GM19099 (cell line): ENCODE measurements around the gene WASHC4.

Experiments
- POLR2A ChIP-seq: IDR thresholded peaks from 3 replicates; pipeline ENCODE4 v1.6.1; 2011; ENCODE audit warnings: low read depth; ENCODE audit not compliant: insufficient read length; ENCODE audit errors: extremely low read depth

WASHC4 gene

GRCh38 chr12:105110851-105111250, 3.3 kb downstream of the WASHC4 start:
- TF ChIP-seq POLR2A, result no peak

DNA sequence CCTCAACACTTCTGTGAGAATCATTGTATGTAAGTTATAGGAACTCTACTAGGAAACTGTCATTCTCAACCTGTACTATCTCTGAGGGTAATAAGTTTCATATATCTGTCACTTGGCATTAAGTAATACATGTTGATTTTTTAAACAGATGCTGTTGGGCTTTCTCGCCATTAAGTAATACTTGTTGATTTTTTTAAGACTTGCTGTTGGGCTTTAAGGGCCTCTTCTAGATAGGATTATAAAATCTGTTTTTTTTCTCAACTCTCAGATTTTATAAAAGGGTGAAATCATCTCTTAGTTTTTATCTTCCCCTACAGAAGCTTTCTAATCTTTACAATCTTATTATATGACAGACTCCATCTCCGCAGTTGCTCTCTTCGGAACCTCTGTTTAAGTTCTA, 5.6 kb downstream of the WASHC4 start:
- no peak for TF ChIP-seq POLR2A

DNA sequence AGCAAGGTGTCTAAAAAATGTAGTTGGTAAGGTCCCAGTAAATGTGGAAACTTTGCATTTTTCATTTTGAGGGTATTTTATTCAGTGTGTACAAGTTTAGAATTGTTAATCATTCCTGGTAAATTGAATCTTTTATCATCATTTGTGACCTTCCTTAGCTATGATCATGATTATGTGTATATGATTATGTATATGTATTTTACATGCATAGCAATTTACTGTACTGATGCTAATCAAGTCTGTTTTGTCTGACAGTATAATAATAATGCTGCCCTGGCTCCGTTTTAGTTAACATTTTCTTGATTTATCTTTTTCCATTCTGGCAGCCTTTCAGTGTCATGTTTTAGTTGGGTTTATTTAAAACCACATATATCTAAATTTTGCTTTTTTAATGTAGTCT, 9.4 kb downstream of the WASHC4 start:
- TF ChIP-seq POLR2A, result no peak

DNA sequence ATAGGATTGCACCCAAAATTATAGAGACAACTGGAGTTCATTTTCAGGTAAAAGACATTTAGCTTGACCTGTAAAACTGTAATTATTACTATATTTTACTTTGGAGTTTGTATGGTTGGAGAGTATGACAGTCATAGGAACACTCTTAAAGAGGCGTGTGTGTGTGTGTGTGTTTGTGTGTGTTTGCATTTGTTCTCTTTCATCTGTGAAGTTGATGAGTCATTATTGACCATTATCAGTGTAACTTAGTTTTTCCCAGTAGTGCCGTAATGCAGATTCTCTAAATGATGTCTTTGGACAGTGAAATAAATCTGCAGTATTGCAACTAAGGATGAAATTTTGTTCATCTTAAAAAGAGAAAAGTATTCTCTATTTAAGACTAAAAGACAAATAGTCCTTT, 13.0 kb downstream of the WASHC4 start:
- TF ChIP-seq POLR2A, result no peak

GRCh38 chr12:105138248-105138647, 30.7 kb downstream of the WASHC4 start:
- no peak for TF ChIP-seq POLR2A

DNA sequence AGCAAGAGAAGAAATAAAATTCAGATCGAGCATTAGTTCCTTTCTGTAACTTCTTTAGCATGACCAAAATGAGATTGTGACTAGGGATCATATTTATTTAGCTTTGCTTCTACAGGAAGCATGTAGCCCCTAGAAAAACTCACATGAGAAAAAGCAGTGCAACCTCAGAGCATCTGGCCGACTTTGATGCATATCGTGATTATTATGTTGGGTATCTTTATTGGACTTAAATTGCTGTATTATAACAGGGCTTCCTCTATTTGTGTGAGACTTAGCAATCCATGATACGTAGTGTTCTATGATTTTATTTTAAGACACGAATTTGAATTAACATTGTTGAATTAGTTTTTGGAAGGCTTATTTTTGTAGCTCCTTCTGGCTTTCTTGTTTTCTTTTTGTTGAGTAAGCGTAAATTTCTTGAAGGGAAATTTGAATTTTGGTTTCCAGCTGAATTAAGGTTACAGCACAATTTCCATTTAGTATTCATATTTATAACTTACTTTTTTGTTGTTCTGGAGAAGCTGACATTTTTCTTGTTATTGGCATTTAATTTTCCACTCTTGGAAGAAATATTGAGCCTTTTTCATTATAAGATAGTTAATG, 33.9 kb downstream of the WASHC4 start:
- TF ChIP-seq POLR2A, result no peak

DNA sequence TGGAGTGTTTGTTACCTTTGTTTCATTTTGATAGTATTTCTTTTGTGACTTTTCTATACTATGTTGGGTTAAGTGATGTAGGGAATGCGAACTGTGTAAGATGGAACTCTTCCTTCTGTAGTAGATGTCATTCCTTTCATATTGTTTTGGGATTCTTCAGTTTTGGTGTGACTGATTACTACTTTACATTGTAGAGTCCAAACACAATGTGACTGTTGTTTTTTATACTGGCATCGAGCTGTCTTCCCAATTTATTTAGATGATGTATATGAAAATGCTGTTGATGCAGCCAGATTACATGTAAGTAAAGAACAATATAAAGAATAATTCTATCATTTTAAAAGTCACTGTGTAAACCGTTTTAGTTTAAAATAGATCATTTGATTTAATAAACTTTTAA, 34.7 kb downstream of the WASHC4 start:
- no peak for TF ChIP-seq POLR2A

DNA sequence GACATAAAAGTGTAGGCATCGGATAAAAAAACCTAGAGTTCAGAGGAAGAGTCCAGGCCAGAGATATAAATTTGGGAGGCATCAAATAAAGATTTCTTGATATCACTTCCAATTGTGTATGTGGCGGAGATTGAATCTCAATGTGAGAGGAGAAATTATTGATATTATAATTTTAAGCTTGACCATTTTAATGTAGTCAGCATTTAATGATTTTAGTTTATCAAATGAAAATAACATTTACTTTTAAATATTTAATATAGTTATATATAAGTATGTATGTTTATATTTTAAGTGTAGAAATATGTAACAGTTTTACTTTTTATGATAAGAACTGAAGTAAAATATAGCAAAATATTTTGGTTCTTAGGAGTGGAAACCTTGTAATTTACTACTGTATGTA, 48.7 kb downstream of the WASHC4 start:
- no peak for TF ChIP-seq POLR2A

- TF ChIP-seq POLR2A, result no peak
Observed at GRCh38 chr12:105157606-105158005, 50.1 kb downstream of the WASHC4 start.

DNA sequence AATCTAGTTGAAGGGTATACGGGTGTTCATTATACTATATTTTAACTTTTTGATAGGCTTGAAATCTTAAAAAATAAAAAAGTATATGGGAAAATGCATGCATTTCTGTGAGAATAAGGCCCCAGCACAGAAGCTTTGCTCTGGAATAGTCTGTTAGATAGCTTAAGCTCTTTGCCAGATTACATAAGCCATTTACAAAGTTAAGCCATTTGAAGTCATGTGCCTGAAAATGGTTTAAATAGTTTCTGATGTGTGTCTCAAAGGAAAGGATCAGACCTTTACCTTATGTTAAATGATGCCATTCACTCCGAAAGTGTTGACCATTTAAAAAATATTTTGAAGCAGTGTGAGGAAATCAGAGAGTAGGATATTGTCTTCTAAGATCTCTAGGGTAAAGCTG, 51.3 kb downstream of the WASHC4 start:
- no peak for TF ChIP-seq POLR2A

DNA sequence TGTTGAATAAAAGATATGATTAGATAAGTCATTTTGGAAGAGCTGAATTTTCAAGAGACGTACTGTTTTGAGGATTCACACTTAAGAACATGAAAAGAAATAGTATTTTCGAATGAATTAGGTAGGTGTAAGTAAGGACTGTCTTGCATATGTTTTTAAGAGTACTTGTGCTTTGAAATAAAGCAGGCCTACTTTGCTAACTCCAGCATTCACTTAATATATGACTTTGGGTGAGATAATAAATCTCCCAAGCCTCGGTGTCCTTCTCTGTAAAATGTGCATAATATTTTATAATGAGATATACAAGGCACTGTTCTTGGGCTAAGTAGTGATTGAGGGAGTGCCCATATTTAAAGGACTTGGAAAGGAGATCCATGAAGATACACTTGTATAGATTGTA, 54.6 kb downstream of the WASHC4 start:
- TF ChIP-seq POLR2A, result no peak

GRCh38 chr12:105164068-105164467, 56.5 kb downstream of the WASHC4 start:
- TF ChIP-seq POLR2A, result no peak

DNA sequence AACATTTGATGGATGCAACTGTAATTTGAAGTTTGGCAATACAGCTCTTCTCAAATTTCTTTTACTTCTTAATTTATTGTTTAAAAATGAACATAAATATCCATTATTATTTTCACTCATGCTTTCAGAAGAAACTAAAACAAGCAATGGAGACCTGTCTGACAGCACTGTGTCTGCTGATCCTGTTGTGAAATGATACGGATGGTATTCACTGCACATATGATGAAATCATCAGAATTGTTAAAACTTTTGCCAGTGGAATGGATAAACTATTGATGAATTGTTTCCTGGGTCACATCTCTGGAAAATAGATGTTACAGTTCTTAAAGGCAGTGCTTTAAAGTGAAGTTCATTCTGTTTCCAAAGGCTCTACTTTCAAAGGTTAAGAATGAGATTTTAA, 59.2 kb downstream of the WASHC4 start:
- TF ChIP-seq POLR2A, result no peak

DNA sequence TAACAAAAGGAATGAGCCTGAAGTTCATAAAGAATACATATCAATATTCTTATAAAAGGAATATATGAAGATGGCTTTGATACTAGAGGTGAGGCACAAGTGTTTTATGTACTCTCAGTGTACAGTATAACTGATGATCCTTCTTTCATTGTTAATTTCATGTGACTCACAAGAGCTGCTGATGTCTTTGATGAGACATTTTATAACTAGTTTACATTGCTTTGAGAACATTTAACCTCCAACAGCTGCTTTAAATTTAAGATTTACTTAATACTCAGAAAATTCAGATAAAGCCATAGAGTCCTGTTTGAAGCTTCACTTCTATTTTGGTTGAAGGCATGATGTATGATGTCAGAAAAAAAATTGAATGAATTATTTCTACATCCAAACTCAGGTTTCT, 59.8 kb downstream of the WASHC4 start:
- TF ChIP-seq POLR2A, result no peak

DNA sequence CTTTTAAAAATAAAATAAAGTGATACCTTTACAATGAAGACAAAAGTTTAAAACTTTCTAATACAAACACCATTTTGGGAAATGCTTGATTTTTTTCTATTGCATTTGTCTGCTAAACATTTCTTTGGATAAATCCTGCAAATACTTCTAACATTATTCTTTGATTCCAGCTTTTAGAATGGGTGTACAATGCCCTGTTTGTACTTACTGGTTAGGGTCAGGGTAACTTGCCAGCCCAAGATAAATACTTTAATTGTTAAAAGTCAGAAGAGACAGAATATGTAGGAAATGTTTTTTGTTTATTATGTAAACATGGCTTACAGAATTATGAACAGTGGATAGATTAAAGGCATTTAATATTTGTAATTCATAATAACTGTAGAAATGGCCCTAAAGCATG, 60.5 kb downstream of the WASHC4 start:
- TF ChIP-seq POLR2A, result no peak

GRCh38 chr12:105170139-105170538, 62.6 kb downstream of the WASHC4 start:
- no peak for TF ChIP-seq POLR2A

DNA sequence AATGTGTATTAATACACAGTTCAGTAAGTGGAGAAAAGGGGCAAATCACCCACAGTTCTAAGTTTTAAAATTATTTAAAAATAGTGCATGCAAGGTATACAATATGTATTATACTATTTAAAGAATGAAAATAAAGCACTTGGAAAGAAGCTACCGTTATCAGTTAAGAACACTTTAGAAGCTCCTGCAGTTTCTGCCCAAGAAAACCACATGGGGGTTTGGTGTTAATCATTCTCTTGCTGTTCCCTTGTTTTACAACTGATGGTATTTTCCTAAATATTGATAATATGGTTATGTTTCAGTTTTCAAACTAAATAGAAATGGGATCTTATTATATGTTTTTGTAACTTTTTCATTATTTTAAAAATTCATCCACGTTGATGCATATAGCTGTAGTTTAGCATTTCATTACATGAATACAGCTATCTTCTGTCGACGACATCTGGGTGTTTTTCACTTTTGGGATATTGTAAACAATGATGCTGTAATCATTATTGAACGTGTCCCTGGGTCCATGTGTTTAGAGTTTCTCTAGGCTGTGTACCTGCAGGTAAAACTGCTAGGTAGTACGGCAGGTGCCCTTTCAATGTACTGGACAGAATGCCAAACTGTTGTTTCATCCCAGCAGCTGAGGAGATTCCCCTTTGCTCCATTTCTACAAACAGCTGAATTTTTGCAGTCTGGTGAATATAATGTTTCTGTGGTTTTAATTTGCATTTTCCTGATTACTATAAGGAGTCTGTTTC, 64.3 kb downstream of the WASHC4 start:
- no peak for TF ChIP-seq POLR2A

- no peak for TF ChIP-seq POLR2A
Observed at GRCh38 chr12:105175397-105175990, 68.0 kb downstream of the WASHC4 start.
